ENCODE data around the gene TEX44. TPM values are rescaled to one million over a fixed set of nuclear protein-coding genes. Genes with fewer than 3 reads are reported as not detected.

Gene TEX44
- total RNA-seq, 1 donor from 2014 or later: not detected

- ATAC-seq: peak; percentile 91
Observed at GRCh38 chr2:231642631-231643494, 50.2 kb downstream of the TEX44 start.

DNA sequence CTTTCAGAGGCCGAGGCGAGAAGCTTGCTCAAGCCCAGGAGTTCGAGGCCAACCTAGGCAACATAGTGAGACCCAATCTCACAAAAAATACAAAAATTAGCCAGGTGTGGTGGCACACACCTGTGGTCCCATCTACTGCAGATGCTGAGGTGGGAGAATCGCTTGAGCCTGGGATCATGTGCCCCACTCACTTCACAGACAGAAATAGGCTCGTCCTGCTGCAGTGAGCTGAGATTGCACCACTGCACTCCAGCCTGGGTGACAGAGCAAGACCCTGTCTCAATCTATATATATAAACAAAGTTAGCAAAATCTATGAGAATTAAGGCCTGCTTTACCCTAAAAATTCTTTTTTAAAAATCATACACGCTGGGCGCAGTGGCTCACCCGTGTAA is 50.8 kb downstream of the TEX44 start:
- H3K36me3 ChIP-seq: no peaks in the 10 kb centered on the region
- no peaks in the 10 kb centered on the region for H3K9me3 ChIP-seq
- TF ChIP-seq, protein P1, sequence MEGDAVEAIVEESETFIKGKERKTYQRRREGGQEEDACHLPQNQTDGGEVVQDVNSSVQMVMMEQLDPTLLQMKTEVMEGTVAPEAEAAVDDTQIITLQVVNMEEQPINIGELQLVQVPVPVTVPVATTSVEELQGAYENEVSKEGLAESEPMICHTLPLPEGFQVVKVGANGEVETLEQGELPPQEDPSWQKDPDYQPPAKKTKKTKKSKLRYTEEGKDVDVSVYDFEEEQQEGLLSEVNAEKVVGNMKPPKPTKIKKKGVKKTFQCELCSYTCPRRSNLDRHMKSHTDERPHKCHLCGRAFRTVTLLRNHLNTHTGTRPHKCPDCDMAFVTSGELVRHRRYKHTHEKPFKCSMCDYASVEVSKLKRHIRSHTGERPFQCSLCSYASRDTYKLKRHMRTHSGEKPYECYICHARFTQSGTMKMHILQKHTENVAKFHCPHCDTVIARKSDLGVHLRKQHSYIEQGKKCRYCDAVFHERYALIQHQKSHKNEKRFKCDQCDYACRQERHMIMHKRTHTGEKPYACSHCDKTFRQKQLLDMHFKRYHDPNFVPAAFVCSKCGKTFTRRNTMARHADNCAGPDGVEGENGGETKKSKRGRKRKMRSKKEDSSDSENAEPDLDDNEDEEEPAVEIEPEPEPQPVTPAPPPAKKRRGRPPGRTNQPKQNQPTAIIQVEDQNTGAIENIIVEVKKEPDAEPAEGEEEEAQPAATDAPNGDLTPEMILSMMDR (IDR thresholded peaks at IDR 0.05): no peak
- H3K27ac ChIP-seq: peak overlapping the region; percentile 88
- H3K27me3 ChIP-seq: no peaks in the 10 kb centered on the region
- H3K4me1 ChIP-seq: peaks cover 22% of the 10 kb centered on the region
- H3K4me3 ChIP-seq: no peak overlapping the region
- ATAC-seq (no peak), DNase-seq (no peak)
- intact Hi-C loops (cut with DNase I): no loop called here

More at GRCh38 chr2:231642631-231643494, 50.2 kb downstream of the TEX44 start:
- Histone ChIP-seq H3K27ac (peak overlapping the region; percentile 88), H3K36me3 (no peaks in the 10 kb centered on the region), H3K4me3 (peak overlapping the region; percentile 2), H3K4me1 (peaks cover 22% of the 10 kb centered on the region), H3K27me3 (no peaks in the 10 kb centered on the region), H3K9me3 (no peaks in the 10 kb centered on the region)
- peak; percentile 84 for DNase-seq
- TF ChIP-seq, protein P1 (IDR thresholded peaks at IDR 0.05): no peak
- intact Hi-C loops (cut with DNase I): no loop called here

Other genes starting within 250 kb of the TEX44 start
- gene B3GNT7, start 197.2 kb upstream of the TEX44 start, total RNA-seq: 53.5 TPM
- gene NCL, start 128.4 kb upstream of the TEX44 start, total RNA-seq: 309 TPM
- gene NMUR1, start 62.4 kb upstream of the TEX44 start, total RNA-seq: 5.8 TPM
- gene PTMA, start 115.7 kb downstream of the TEX44 start, total RNA-seq: 744 TPM
- 18.7 TPM for gene PDE6D, start 188.4 kb downstream of the TEX44 start, total RNA-seq
- 34.8 TPM for gene COPS7B, start 193.6 kb downstream of the TEX44 start, total RNA-seq